ENCODE measurements around the gene SLC8B1.

GRCh38 chr12:113348849-113349536, 14.1 kb upstream of the SLC8B1 start:
- TF ChIP-seq, protein P1, sequence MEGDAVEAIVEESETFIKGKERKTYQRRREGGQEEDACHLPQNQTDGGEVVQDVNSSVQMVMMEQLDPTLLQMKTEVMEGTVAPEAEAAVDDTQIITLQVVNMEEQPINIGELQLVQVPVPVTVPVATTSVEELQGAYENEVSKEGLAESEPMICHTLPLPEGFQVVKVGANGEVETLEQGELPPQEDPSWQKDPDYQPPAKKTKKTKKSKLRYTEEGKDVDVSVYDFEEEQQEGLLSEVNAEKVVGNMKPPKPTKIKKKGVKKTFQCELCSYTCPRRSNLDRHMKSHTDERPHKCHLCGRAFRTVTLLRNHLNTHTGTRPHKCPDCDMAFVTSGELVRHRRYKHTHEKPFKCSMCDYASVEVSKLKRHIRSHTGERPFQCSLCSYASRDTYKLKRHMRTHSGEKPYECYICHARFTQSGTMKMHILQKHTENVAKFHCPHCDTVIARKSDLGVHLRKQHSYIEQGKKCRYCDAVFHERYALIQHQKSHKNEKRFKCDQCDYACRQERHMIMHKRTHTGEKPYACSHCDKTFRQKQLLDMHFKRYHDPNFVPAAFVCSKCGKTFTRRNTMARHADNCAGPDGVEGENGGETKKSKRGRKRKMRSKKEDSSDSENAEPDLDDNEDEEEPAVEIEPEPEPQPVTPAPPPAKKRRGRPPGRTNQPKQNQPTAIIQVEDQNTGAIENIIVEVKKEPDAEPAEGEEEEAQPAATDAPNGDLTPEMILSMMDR (IDR thresholded peaks at IDR 0.05): no peak
- TF ChIP-seq KDM1A (IDR thresholded peaks at IDR 0.05; ENCODE audit: low read depth): no peak
